Prostate gland (tissue), 2 donors: ENCODE measurements around the gene ACADSB.

Experiments
- POLR2A ChIP-seq: fragments of 450-650 bp; IDR thresholded peaks from one replicate; pipeline ENCODE4 v1.6.1; 2016; ENCODE audit warnings: antibody characterized with exemption, mild to moderate bottlenecking
- POLR2AphosphoS5 ChIP-seq: sonication (generic); formaldehyde crosslinking; IDR thresholded peaks from one replicate; pipeline ENCODE4 v1.6.1; 2017; ENCODE audit warnings: antibody characterized with exemption
- TF ChIP-seq, protein P1 (sequence below), 4 experiments: fragments of 200-600 bp in 2 of 4; fragments of 450-650 bp in 2 of 4; sonication (generic) in 2 of 4; IDR thresholded peaks; 1 replicate in 3 of 4; 2 replicates in 1 of 4; pipeline ENCODE4 v1.5.1; 2016 to 2019; ENCODE audit warnings: antibody characterized with exemption in 4 of 4, mild to moderate bottlenecking in 2 of 4, moderate library complexity in 2 of 4

DNA sequence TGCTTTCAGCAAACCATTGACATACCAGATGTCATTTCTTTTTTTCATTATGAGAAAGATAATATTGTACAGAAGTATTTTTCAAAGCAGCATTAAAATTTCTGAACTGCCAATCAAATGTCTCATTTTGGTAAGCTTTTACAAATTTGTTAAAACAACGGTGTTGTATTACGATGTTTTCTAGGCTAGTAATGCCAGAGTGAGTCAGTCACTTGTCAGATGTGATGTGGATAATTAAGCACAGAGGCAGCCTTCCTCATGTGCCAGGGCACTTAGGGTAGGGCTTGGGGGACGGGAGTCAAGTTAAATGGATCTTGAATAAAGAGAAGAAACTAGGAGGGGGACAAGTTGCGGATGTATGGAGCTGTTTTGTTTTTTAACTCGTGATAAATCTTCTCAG lies 18.5 kb upstream of the ACADSB start:
- TF ChIP-seq, protein P1, sequence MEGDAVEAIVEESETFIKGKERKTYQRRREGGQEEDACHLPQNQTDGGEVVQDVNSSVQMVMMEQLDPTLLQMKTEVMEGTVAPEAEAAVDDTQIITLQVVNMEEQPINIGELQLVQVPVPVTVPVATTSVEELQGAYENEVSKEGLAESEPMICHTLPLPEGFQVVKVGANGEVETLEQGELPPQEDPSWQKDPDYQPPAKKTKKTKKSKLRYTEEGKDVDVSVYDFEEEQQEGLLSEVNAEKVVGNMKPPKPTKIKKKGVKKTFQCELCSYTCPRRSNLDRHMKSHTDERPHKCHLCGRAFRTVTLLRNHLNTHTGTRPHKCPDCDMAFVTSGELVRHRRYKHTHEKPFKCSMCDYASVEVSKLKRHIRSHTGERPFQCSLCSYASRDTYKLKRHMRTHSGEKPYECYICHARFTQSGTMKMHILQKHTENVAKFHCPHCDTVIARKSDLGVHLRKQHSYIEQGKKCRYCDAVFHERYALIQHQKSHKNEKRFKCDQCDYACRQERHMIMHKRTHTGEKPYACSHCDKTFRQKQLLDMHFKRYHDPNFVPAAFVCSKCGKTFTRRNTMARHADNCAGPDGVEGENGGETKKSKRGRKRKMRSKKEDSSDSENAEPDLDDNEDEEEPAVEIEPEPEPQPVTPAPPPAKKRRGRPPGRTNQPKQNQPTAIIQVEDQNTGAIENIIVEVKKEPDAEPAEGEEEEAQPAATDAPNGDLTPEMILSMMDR (IDR thresholded peaks at IDR 0.05): no peak
- no peak for TF ChIP-seq POLR2A
- no peak for TF ChIP-seq POLR2AphosphoS5
